Hematopoietic multipotent progenitor cell treated with erythropoietin and hydrocortisone succinate and interleukin-3 and kit ligand, for 8 days (in vitro differentiated cells): ENCODE results near the gene HRH1.
"Not testable (repeated sequence)": the region's sequence is repeated elsewhere in the genome, so short reads cannot be mapped to it uniquely, and the experiment has no call there.

Experiments used
- DNase-seq: peaks from one replicate; pipeline ENCODE4 v3.0.0-alpha.2; 2015

Gene HRH1

DNA sequence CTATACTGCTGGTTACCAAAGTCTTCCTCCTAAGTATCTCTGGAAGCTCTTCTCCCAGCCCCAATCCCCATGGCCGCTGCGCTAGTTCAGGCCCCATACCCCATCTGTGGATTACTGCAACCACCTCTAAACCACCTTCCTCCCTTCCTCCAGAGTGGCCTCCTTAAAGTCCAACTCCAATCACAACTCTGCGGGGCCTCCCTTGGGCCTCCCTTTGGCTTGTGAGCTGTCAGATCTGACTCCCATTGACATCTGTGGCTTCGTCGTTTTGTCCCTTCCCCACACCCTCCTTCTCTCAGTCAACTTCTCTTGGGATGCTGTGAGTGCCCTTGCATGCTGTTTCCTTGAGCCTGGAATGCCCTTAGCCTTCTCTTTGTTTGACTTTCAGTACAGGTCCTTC lies 9.3 kb upstream of the HRH1 start:
- DNase-seq, result no peak

DNA sequence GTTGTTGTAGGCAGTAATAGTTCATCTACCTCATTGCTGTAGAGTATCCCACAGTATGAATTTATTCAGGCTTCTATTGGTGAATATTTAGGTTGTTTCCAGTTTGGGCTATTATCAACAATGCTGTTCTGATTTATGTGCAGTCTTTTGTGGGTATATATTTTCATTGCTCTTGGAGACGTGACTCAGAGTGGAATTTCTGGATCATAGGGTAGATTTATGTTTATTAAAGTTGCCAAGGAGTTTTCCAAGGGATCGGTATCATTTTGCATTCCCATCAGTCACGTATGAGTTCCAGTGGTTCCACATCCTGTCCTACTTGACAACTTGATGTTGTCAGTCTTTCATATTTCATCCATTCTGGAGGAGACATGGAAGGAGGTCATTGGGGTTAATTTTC lies 8.4 kb upstream of the HRH1 start:
- no peak for DNase-seq

DNA sequence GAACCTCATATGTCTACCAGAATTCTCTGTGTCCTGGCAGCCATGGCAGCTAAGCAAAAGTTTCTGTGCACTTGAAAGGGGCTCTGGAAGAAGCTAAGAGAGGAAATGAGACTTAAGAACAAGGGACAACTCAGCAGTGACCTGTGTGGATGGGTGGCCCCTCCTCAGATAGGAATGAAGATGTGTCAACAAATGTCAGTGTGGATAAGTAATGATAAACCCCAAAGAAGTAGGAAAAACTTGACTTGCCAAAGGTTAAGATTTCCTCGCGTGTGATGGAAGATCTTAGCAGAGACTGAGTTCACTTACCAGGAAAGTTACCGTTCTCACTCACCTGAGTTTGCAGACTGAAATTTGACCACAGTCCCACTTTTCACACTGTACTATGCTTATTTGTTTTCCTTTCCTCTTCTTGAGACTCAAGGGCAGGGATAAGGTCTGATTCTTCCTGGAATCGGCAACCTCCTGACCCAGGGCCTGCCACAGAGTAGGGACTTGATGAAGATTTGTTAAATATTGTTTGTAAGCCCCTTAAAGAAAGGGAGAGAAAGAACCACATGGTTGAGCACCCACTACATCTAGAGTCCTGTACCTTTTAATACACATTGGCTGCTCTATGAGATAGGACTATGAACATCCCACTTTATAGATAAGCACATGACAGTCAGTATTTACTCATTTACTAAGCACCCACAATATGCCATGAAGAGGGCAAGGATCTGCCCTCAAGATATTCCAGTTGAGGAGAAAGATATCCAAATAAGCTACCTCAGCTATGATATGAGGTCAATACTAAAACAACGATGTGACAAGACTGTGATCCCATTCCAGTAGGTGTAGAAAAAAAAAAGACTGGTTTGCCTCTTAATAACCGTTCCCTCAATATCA lies 7.3 kb upstream of the HRH1 start:
- DNase-seq, result no peak

DNA sequence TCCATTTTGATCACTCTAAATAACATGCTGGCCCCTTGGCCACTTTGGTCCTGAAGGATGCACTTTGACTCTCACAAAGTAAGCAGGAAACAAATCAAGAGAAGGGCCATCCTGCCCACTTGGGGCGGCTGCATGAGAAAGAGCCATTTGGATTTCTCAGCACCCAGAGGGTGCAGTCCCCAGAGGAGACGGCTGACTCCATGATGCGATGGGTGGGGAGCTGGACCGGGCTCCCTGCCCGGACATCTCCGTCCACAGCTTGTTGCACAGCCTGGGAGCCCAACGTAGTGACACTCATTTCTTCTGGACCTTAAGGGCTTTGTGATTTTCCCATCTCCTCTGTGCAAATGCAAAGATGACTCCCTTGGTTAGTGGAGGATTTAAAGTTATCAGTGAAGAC lies 4.0 kb upstream of the HRH1 start:
- no peak for DNase-seq

DNA sequence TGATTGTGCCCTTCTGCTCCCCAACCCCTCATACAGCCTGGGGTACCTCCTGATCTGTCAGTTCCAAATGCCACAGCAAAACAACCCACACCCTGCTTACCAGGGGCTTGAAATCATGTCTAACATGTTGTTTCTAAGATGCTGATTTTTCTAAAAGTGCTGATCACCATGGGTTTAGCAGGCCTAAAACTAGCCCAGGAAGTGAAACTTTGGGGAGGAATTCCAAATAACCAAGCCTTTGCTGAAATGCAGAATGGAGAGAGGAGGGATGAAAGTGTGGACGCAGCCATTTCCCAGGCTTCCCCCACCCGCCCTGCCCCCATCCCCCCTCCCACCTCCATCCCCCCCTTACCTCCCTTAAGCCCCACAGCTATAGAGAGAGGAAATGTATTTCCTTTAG lies 2.0 kb upstream of the HRH1 start:
- DNase-seq, result no peak

DNA sequence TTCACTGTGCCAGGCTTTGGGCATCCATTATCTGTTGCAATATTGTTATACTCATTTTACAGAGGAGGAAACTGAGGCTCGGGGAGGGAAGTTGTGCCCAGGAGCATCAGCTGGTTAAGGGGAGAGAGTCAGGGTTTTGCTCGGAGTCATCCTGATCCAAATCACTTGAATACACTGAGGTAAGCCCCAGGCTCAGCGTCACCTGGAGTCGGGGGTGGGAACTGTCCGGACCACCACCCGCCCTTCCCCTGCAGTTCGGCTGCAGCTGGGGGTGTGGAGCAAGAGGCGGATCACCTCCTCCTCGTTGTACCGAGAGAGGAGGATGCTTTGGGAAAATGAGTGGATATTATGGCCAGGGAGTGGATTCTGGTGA lies 646 bp downstream of the HRH1 start:
- no peak for DNase-seq

DNA sequence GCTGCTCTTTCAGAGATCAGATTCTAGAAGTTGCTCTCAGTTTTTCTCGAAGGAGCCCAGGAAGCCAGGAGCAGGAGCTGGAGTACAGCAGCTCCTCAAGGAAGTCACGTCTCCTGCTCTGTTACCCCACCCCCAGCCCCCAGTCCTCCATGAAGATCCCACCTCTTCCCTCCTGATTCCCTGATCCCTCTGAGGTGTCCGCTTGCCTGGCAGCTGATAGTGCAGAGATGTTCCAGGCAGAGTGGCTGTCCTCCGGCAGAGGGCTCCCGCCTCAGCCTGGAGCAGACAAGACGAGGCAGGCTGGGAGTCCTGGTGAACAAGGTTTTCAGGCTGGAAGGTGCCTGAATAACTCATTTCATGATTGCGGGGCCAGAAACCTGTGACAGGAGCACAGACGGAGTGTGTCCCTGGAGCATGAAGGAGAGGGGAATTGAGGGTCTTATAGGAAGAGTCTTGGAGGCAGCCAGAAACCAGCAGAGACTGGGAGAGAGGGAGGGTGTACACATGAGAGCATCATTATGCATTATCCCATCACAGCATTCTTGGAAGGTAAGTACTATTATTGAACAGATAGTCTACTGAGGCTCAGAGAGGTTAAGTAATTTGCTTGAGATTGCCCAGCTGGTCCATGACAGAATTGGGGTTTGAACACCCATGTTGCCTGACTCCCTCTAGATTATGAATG lies 1.2 kb downstream of the HRH1 start:
- peak; percentile 11 for DNase-seq

DNA sequence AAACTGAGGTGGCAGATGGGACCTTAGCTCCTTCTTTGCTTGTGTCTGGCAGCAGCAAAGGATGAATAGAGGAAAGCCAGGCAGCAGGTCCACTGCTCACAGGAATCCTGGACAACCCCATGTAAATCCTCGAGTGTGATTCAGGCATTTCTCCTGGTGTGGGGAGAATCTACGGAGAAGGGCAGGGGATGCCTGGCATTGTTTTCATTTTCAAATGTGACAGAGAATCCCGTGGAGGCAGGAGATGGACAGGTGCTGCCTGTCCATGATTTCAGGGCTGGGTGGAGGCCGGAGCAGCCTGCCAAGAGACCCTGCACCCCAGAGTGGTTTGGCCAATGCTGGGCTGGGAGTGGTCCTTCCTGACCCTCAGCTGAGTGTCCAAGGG lies 1.7 kb downstream of the HRH1 start:
- DNase-seq, result no peak

DNA sequence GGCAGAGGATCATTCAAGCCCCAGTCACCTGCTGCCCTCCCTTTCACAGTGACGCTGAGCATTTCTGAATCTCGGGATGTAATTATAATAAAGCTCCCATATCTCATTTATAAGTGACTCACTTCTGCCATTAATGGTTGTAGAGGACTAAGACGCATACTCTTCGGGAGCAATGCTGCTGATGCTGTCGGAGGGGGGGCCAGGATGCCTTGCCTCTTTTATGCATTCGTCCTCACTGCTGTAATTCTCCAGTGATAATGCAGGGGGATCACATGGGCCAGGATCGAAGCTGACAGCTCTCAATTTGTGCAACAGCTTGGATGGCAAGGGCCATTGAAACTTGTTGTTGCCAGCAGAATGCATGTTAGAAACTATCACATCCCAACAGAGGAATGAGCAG lies 3.1 kb downstream of the HRH1 start:
- DNase-seq, result no peak

DNA sequence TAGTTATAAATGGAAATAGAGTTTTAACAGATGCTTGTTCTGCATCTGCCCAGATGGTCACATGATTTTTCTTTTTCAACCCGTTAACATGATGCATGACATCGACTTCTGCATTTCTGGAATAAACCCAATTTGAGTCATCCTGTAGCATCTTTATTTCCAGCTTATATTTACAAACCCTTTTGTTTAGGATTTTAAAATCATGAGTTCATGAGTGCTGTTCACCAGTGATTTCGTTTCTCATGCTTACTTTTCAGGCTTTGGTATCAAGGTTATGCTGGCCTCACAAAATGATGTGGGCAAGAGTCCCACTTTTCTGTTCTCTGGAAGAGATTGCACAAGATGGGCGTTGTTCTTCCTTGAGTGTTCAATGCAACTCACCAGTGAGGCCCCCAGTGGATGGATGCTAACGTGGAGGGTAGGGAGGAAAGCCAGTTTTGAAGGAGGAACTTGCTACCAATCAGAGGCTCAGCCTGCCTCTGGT lies 5.2 kb downstream of the HRH1 start:
- DNase-seq, result no peak

DNA sequence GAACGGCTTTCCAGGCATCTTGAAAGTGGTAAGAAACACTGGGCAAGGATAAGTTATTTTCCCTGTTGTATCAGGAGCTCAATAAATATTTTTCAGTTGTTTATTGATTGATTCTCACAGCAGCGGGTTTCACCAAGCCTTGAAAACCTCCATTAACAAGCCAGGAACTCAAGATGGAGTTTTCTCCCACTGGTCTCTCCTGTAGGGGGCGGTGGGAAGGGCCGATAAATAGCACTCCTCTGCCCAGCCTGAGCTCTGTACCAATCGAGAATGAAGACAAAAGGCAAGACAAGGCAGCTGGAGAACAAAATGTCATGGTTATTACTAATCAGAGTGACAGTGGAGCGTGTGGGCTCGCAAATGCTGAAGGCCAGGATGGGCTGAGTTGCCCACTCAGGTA lies 7.4 kb downstream of the HRH1 start:
- no peak for DNase-seq

DNA sequence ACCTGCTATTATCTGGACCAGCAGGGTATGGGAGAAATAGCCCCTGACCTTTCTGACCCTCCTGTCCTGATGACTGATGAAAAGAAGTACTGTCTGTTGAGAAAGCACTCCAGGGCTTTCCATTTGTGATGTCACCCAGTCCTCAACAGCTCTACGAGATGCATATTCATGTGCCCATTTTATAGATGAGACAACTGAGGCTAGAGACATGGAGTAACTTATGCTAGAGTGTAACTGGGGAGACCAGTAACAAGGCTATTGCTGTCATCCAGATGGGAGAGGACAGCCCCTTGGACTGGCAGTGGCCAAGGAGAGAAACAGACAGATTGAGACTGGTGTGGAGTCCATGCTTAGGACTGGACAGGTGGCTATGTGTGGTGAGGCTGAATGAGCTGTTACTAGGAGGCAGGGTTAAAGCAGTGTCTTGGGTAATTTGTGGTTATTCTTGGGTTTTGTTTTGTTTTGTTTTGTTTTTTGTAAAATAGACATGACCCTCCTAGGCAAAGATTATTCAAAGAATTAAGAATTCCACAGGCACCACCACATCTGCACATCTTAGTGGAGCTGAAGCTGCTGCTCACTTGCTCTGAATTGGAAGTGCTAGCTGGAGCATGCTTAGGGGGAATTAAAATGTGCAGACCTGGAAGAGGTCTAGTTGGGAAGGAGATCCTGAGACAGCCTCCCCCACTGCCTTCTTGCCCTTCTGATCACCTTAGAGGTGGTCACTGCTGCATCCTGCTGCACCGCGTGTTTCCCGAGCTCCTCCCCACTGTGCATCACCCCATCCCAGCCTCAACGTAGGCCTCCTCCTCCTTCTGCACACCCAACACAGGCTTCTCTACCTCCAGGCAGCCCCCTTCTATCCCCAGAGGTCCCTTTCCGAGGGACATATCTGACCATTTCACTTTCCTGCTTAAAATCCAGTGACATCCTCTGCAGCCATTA lies 8.4 kb downstream of the HRH1 start:
- no peak for DNase-seq

DNA sequence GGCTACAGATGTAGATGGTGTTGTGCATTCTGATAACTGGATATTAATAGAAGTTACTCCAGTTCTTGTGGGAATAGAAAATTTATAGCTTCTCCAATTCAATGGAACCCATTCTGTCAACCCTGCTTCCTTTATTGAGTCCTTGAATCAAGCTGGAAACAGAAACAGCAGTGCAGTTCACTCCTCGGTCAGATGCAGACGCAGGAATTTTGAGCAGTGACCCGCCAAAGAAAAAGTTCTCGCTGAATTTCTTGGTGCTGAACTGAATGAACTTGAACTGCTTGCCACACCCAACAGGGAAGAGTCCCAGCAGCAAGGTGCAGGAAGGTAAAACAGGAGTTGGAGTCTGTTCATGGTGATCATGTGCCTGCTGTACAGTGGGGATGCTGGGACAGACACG lies 10.3 kb downstream of the HRH1 start:
- no peak for DNase-seq

DNA sequence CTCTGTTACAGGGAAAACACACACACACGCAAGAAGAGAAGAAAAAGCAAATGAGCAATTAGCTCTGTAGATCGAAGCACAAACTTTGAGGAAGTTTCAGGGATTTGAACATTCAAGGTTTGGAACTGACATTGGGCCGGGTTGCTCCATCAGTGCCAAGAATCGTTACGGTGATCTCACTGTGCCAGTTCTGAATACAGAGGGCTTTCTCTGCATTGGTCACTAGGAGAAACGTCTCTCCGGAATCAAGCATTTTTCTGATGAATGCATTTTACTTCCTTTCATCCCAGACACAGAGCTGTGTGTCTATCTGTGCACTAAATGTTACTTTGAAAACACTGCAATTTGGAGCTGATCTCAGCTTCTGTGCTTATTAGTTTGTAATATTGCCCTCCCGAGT lies 11.2 kb downstream of the HRH1 start:
- no peak for DNase-seq

DNA sequence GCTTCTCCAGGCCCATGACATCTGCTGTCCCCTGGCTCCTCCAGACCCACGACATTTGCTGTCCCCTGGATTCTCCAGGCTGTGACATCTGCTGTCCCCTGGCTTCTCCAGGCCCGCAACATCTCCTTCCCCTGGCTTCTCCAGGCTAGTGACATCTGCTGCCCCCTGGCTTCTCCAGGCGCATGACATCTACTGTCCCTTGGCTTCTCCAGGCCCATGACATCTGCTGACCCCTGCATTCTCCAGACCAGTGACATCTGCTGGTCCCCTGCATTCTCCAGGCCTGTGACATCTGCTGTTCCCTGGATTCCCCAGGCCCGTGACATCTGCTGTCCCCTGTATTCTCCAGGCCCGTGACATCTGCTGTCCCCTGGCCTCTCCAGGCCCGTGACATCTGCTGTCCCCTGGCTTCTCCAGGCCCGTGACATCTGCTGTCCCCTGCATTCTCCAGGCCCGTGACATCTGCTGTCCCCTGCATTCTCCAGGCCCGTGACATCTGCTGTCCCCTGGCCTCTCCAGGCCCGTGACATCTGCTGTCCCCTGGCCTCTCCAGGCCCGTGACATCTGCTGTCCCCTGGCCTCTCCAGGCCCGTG lies 12.6 kb downstream of the HRH1 start:
- not testable (repeated sequence) for DNase-seq

DNA sequence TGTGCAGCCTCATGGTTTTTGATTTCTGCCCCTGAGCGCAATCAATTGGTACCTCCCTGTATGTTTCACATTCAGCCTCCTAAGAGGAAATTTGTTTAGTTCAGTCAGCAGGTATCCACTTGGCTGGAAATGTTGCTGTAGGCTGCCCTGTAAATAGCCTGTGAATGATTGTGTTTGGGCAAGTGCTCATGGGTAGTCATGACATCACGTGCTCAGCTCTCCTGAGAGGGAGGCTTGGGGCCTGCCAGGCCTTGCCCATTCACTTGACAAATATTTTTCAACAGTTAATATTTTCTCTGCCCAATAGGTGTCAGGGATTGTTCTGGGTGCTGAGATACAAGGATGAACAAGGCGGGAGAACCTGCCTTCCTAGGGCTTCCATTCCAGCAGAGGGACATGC lies 13.3 kb downstream of the HRH1 start:
- DNase-seq, result no peak

DNA sequence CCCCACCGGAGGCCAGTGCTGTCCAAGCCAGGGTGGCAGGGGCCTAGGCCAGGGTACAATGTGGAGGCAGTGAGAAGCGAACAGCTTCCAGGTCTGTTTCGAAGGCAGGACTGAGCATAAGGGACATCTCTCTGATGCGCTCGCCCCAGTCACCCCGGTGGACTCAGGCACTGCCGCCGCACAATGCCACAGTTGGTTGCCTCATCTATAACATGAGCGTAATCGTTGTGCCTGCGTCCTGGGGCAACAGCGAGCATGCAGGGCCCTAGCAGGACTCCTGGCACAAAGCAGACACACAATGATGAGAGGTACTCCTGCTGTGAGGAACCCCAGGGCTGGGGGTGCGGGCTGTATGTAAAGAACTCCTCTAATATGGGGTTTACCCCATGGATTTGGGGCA lies 14.1 kb downstream of the HRH1 start:
- no peak for DNase-seq

DNA sequence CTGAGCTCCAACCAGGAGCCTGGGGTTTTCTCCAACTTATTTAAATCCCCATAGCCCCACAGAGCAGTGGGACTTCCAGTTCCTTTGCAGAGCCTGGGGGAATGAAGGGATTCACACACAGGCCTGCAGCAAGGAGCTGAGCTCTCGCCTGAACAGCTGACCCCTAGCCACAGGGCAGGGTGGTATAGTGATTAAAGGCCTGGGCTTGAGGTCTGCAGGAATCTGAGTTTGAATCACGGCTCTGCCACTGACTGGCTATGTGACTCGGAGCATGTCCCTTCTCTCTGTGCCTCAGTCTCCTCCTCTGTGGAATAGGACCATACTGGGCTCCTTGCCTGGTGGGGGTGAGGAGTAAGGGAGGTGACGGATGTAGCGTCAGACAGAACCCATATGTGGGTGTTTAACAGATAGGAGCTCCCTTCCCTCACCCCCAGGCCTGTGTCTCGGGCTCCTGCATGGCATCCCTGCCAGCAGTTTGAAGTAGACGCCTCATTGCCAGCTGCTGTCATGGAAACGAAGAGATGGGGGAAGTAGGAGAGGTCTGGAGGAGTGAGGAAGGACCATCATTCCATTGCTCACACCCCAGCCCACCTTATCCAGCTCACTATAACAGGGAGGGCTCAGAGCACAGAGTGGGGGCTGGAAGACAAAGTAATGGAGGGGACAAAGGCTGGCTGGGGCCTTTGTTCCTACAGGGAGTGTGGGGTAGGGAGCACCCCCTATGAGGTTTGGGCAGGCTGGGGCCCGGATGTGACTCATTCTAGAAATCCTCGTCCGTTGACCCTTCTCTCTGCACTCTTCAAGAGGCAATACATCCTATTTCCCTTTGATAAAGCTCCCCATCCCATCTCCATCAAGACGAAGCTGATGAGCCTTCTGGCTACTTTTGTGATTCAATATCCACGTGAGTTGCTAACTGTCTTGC lies 14.8 kb downstream of the HRH1 start:
- DNase-seq, result no peak

DNA sequence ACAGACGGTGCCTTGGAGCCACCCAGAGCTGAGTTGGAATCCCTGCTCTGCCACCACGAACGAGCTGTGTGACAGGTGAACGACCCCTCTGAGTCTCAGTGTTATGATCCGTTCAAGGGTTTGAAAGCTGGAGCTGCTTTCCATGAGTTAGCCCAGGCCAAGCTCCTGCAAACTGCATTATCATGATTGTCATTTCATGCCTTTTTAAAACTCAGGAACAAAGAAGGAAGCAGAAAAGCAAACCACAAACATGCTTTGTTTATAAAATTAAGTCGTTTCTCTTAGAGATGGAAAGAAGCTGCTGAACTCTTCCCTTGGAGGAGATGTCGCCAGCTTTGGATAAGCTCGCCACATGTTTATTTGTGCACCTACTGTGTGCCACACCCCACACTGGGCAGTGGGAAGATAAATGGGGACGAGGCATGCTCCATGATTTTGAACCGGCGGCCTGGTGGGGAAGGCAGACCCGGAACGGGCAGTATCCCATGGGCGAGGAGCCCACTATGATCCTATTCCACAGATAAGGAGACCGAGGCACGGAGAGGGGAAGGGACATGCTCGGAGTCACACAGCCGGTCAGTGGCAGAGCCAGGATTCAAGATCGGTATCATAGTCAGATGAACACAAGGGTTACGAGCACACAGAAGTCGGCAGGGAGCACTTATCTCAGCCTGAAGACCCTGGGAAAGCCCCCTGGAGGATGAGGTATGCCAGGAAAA lies 15.9 kb downstream of the HRH1 start:
- DNase-seq, result no peak

DNA sequence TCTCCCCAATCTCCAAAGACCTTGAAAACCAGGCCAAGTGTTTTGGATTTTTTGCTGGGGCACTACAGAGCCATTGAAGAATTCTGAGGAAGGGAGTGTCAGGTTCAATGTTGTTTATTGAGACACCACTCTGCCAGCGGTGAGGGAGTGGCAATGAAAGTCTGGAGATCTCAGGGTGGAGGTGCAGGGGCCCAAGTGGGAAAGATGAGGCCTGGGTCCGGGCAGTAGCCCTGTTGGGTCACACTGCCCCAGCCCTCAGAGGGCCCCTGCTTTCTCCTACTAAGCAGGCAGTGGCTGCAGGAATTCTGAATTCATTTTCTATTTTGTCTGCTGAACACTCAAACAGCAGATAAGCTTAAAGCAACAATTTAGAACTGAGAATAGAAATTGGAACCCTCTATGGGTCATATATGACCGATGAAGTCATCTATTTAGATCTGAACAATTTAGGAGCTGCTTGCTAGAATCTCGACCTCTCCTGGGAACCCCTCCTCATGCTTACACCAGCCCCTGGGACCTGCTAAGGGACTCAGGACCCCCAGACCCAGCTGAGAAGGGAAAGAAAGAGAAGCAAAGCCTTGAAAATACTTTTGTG lies 17.9 kb downstream of the HRH1 start:
- no peak for DNase-seq
